ENCODE measurements around the gene MTX3. TPM values are rescaled to one million over a fixed set of nuclear protein-coding genes. Genes with fewer than 3 reads are reported as not detected.

The MTX3 gene
- total and polyA plus RNA-seq, 2 donors (not counting 3 experiments of a cell fraction or from before 2014, with no cell fraction given): 2.9 to 8.3 TPM

DNA sequence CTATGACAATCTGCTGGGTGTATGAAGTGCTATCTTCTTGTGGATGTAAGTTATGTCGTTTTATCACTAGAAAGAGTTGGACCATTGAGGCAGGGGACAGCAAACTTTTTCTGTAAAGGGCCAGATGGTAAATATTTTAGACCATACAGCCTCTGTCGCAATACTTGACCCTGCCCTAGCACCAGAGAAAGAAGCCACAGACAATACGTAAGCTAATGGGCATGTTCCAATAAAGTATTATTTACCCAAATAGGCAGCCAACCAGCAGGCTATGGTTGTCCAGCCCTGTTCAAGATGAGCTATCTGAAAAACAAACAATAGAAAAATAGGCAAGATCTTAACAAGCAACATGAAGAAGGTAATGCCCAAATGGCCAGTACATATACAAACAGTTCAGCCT, 36.4 kb downstream of the MTX3 start:
- no peak for FAIRE-seq
- Histone ChIP-seq H3K4me2 (ENCODE audit: insufficient read depth, low read length) (no peak overlapping the region), H3K4me3 (replicated peaks in 1 of 3; ENCODE audit: insufficient read depth in 1 of 3, low read depth in 1 of 3, low read length in 3 of 3) (no peak overlapping the region), H3K9me1 (replicated peaks; ENCODE audit: control insufficient read depth, extremely low read depth, insufficient read depth, low read length) (no peaks in the 10 kb centered on the region), H3K4me1 (ENCODE audit: control insufficient read depth, extremely low read depth, insufficient read depth, low read length) (no peaks in the 10 kb centered on the region), H3K27ac (ENCODE audit: insufficient read depth, low read depth, low read length) (no peak overlapping the region), H3K36me3 (ENCODE audit: control insufficient read depth in 2 of 2, extremely low read depth in 1 of 2, insufficient read depth in 2 of 2, low read length in 2 of 2) (no peaks in the 10 kb centered on the region), H3K79me2 (ENCODE audit: control insufficient read depth, insufficient read depth, low read length) (no peaks in the 10 kb centered on the region), H4K20me1 (replicated peaks; ENCODE audit: control insufficient read depth, extremely low read depth, insufficient read depth, low read length) (no peaks in the 10 kb centered on the region), H2AFZ (ENCODE audit: low read depth, low read length) (no peak overlapping the region), H3K9me3 (replicated peaks; ENCODE audit: control insufficient read depth, insufficient read depth, low read length) (no peaks in the 10 kb centered on the region), H3K27me3 (ENCODE audit: control insufficient read depth in 2 of 2, insufficient read depth in 2 of 2, low read length in 2 of 2) (no peaks in the 10 kb centered on the region), H3K9ac (replicated peaks; ENCODE audit: extremely low read depth, insufficient read depth, low read length) (no peak overlapping the region)
- BruUV-seq (replicated peaks): no TSS peak
- dilution Hi-C loops (cut with MboI; ENCODE audit: extremely low pct_ligation_motif_present, low sequenced_read_pairs) (no loop called here), intact Hi-C loops (cut with micrococcal nuclease) (no loop called here)
- POLR2A ChIA-PET: no interaction called here
- TF ChIP-seq JUN (IDR thresholded peaks at IDR 0.05; ENCODE audit: borderline replicate concordance, insufficient read depth, insufficient read length, low read depth) (no peak), EZH2 (IDR thresholded peaks at IDR 0.05; ENCODE audit: borderline replicate concordance, low read depth, low read length, severe bottlenecking) (no peak), MYC (IDR thresholded peaks at IDR 0.05; ENCODE audit: low read depth, low read length) (no peak), POLR2AphosphoS5 (IDR thresholded peaks at IDR 0.05; ENCODE audit: insufficient read depth, low read depth, low read length) (no peak), POLR2A (IDR thresholded peaks at IDR 0.05; ENCODE audit: low read depth, low read length) (no peak), GATA2 (IDR thresholded peaks at IDR 0.05; ENCODE audit: insufficient read depth, insufficient read length, low read depth, low read length) (no peak), FOS (IDR thresholded peaks at IDR 0.05; ENCODE audit: borderline replicate concordance, insufficient read depth, low read length) (no peak)
- TF ChIP-seq, protein P1, sequence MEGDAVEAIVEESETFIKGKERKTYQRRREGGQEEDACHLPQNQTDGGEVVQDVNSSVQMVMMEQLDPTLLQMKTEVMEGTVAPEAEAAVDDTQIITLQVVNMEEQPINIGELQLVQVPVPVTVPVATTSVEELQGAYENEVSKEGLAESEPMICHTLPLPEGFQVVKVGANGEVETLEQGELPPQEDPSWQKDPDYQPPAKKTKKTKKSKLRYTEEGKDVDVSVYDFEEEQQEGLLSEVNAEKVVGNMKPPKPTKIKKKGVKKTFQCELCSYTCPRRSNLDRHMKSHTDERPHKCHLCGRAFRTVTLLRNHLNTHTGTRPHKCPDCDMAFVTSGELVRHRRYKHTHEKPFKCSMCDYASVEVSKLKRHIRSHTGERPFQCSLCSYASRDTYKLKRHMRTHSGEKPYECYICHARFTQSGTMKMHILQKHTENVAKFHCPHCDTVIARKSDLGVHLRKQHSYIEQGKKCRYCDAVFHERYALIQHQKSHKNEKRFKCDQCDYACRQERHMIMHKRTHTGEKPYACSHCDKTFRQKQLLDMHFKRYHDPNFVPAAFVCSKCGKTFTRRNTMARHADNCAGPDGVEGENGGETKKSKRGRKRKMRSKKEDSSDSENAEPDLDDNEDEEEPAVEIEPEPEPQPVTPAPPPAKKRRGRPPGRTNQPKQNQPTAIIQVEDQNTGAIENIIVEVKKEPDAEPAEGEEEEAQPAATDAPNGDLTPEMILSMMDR (IDR thresholded peaks at IDR 0.05; ENCODE audit: extremely low read depth in 1 of 2, insufficient read depth in 1 of 2, low read depth in 1 of 2, low read length in 2 of 2): no peak
- TF ChIP-seq, protein P2, sequence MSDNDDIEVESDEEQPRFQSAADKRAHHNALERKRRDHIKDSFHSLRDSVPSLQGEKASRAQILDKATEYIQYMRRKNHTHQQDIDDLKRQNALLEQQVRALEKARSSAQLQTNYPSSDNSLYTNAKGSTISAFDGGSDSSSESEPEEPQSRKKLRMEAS (IDR thresholded peaks at IDR 0.05; ENCODE audit: insufficient read depth, insufficient read length): no peak
- CTCF ChIA-PET: no interaction called here
- no peak for DNase-seq (ENCODE audit: low read depth, low spot score)
